Midbrain (tissue), 1 donor: ENCODE measurements around the gene MICB.

Experiments
- DNase-seq: peaks from one replicate; lab custom pipeline; 2025; lab: John Stamatoyannopoulos, UW

MICB gene

DNA sequence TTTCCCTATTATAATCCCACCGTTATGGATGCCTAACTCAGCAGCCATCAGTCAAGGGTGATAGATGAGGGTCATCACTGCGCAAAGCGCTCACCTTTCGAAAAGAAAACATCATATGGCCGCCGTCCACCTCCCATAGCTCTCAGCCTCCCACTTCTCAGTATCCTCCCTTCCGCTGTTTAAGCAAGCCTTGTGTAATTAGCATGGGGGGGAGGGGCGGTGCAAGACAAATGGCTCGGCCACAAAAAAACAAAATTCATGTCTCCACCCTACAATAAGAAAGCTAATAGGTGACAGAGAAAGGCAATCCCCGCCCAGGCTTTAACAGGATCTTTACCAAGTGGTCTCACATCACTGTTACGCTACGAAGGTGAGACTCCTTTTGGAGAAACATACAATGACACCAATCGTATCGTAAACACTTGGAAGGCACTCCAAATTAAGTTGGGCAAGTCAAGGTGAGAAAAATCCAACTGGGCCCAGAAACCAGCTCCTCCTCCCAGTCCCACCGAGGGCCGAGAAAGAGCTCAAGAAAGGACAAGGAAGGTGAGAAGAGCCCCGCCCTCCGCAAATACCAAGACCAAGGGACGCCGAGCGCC is 43.2 kb downstream of the MICB start:
- peak; percentile 51 for DNase-seq

DNA sequence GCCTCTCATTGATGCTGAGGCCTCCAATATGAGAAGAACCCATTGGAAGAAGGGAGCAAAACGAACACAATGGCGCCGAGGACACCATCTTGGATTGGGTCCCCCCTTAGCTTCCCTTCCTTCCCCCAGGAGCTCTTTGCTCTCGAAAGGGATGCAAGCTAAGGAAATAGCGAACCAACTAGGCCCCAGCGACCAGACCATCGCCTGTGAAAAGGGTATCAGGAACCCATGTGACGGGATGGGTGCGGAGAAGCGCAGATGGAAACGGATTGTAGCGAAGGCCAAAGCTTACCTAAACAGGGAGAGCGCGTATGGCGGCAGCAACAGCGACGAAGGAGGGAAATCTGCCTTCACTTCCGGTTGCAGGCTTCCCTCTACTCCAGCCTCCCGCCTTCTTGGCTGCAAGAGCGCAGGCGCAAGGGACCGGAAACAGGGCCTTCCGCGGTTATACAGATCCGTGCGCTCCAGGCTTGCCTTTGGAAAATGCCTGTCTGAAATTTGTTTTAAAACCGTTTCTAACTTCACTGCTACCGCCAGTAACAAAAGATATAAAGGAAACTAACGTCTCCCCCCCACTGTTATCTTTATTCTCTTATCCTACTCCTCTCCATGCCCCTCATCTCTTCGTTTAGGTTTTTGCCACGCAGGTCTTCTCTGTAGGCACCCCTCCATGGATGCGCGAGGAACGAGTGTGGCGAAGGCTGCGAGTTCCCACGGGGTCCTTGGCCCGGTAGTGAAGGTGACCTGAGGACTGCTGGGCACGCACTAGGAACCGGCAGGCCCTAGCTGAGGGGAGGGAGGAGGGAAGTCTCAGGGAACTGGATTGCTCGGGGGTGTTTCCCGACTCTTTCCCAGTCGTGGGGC is 43.9 kb downstream of the MICB start, which contains the start of gene DDX39B:
DDX39B (minus strand) TSS at position 346 of the 864 bp plus-strand sequence. CDS start 1,471 bp downstream, outside the sequence.
- peak; percentile 97 for DNase-seq

GRCh38 chr6:31543639-31544038 is 45.7 kb downstream of the MICB start:
- no peak for DNase-seq

- no peak for DNase-seq
Observed at GRCh38 chr6:31544676-31545075, 46.7 kb downstream of the MICB start.

- DNase-seq, result no peak
Observed at GRCh38 chr6:31545291-31545690, 47.3 kb downstream of the MICB start.

DNA sequence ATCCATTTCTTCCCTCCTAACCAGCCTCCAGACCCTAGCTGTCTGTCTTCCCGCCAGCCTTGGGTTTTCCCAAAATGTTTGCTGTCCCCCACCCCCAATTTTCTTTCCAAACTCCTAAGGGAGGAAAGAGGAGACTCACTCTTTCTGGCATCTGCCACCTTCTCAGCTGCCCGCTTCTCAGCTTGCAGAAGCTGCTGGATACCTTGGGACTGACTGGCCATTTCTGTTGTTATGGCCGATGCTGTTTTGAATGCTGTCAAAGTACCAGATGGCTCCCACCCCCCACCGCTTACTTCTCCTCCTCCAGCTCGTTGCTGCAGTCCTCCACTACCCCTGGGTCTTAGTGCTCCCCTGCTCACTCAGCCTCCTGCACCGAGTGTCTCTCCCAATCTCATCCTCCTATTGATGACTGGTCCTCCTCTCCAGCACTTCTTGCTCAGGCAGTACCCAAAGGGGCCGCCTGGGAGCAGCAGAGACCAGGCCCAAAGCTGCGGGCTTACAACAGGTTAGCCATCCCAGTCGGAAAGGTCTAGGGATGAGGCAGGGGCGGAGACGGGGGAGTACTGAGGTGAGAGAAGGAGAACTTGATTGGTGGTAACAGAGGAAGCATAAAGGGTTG is 48.5 kb downstream of the MICB start, which contains the start of gene ATP6V1G2:
ATP6V1G2 (minus strand) TSS at position 270 of the 619 bp plus-strand sequence; CDS start at position 221, 49 bp downstream.
- peak; percentile 91 for DNase-seq

GRCh38 chr6:31546958-31547726 is 49.2 kb downstream of the MICB start, which contains the start of gene NFKBIL1:
NFKBIL1 (plus strand) TSS chr6:31547608; CDS start chr6:31547695, 87 bp downstream.
- DNase-seq, result peak; percentile 97

DNA sequence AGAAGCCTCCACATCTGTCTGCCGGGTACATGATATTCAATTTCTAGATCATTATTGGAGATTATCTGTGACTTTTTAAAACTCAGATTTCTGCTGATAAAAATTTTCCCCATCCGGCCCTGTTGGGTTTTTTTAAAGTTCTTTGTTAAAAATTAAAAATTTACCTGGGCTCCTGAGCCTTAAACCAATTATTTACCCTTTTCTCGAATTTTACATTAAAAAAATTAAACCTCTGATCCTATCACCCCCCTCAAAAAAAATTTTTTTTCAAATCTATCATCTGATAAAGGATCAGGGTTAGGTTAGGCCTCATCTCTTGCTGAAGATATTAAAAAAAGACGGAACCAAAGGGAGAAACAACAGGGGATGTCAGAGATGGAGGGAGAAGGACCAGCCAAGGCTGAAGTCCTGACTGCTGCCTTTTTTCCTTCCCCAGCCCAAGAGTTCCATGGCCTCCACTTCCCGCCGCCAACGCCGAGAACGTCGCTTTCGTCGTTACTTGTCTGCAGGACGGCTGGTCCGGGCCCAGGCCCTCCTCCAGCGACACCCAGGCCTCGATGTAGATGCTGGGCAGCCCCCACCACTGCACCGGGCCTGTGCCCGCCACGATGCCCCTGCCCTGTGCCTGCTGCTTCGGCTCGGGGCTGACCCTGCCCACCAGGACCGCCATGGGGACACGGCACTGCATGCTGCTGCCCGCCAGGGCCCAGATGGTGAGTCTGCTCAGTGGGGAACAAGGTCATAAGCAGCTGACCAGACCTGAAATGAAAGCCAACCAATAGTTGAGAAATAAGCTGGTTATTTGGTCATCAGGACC is 50.0 kb downstream of the MICB start:
- DNase-seq, result no peak

DNA sequence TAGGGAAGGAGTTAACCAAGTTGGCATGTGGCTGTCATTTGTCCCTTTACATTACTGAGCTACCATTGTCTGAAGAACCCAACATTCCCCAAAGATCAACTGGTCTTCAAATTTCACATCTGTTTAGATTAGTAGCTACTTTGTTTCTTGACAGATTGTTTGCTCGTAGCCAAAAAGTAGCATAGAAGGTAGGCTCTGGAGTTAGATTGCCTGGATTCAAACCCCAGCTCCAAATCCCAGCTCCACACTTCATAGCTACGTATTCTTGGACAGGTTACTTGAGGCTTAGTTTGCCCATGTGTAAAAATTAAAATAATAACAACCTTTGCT is 50.6 kb downstream of the MICB start:
- no peak for DNase-seq

DNA sequence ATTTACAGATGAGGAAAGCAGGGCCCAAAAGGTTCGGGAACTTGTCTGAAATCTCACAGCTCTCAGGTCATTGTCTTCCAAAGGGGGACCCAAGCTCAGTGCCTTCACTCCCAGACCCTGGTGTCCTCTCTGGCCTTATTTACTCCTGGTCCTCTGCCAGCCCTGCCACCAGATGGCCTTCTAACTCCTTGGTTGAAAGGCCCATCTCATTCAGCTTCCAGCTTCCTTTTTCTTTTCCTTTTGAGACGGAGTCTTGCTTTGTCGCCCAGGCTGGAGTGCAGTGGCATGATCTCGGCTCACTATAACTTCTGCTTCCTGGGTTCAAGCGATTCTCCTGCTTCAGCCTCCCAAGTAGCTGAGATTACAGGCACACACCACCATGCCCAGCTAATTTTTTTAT is 53.4 kb downstream of the MICB start:
- peak; percentile 24 for DNase-seq

- DNase-seq, result no peak
Observed at GRCh38 chr6:31556307-31556706, 58.4 kb downstream of the MICB start.

GRCh38 chr6:31557443-31558317 is 59.7 kb downstream of the MICB start:
- no peak for DNase-seq

DNA sequence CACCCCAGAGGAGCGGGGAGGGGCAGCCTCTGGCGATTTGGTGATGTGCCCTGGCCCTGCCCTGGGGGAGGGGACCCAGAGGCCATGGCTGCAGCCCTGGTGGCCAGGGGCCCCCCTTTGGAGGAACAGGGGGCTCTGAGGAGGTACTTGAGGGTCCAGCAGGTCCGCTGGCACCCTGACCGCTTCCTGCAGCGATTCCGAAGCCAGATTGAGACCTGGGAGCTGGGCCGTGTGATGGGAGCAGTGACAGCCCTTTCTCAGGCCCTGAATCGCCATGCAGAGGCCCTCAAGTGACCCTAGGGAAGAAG is 60.3 kb downstream of the MICB start:
- no peak for DNase-seq

GRCh38 chr6:31558631-31559500 is 60.9 kb downstream of the MICB start:
- DNase-seq, result peak; percentile 47

- DNase-seq, result no peak
Observed at GRCh38 chr6:31559606-31559957, 61.6 kb downstream of the MICB start.

- DNase-seq, result peak; percentile 8
Observed at GRCh38 chr6:31559958-31560696, 62.2 kb downstream of the MICB start.

DNA sequence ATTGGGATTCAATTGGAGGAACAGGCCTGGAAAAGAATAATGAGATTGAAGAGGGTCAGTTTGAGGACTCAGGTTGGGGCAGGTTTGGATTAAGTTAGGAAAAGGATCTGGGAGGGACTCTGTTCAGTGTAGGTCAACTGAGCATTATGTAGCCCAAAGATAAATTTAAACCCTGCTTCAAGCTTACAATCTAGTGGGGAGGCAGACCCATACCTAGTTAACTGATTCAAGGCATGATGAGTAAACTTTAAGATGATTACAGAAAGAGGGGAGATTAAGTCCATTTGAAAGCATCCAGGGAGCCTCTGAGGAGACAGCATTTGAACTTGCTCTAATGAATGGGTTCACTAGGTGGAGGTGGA is 62.7 kb downstream of the MICB start:
- DNase-seq, result no peak
